Measurements from ENCODE around the gene AKAP6. TPM values are rescaled to one million over a fixed set of nuclear protein-coding genes. Genes with fewer than 3 reads are reported as not detected.

The AKAP6 gene
- total and polyA plus RNA-seq, 10 of the 15 experiments (the other 5 are each of a cell fraction or from before 2014, with no cell fraction given): 0.35 to 5.9 (median 2.2) TPM

- RAD21 ChIA-PET (ENCODE audit: unreplicated experiment): interaction anchor here (0.8 kb wide), 1 partner anchor 34 kb away, joined by 3 read pairs; no protein-coding TSS in a partner anchor
- in situ Hi-C loops (cut with MboI): no loop called here
- CTCF ChIA-PET: no interaction called here
- POLR2A ChIA-PET: no interaction called here
- H3K9me3 ChIP-seq (replicated peaks; ENCODE audit: control insufficient read depth, insufficient read depth, low read length): no peaks in the 10 kb centered on the region
- ATAC-seq: no peak
- no peaks in the 10 kb centered on the region for H3K79me2 ChIP-seq (ENCODE audit: control insufficient read depth, insufficient read depth, low read length)
- no TSS peak for BruUV-seq (replicated peaks)
- intact Hi-C loops (cut with micrococcal nuclease; ENCODE audit: unreplicated experiment): no loop called here
- no peak for DNase-seq (ENCODE audit: low read depth, low spot score)
- no peak overlapping the region for H3K4me3 ChIP-seq
- TF ChIP-seq SMAD5 (IDR thresholded peaks at IDR 0.05; ENCODE audit: low read depth) (no peak), FOXM1 (IDR thresholded peaks at IDR 0.05; ENCODE audit: low read depth, low read length) (no peak), ASH2L (IDR thresholded peaks at IDR 0.05; ENCODE audit: borderline replicate concordance, low read depth) (no peak), REST (IDR thresholded peaks at IDR 0.05; ENCODE audit: low read depth, low read length) (no peak), SUPT20H (IDR thresholded peaks at IDR 0.05; ENCODE audit: borderline replicate concordance, control insufficient read depth, low read depth, low read length) (no peak), MTA2 (IDR thresholded peaks at IDR 0.05; ENCODE audit: low read depth) (no peak), PRDM15 (CRISPR knock-in tag; IDR thresholded peaks at IDR 0.05) (no peak), EP300 (IDR thresholded peaks at IDR 0.05; ENCODE audit: borderline replicate concordance in 1 of 2, control insufficient read depth in 1 of 2, low read depth in 2 of 2, low read length in 2 of 2) (no peak), CREB1 (IDR thresholded peaks at IDR 0.05; ENCODE audit: low read depth) (no peak), ZBTB4 (CRISPR knock-in tag; IDR thresholded peaks at IDR 0.05) (no peak), ZNF24 (IDR thresholded peaks at IDR 0.05) (no peak), RCOR1 (conservative IDR thresholded peaks at IDR 0.05; ENCODE audit: low read depth, low read length) (no peak)
- peaks cover 32% of the 10 kb centered on the region for H3K4me1 ChIP-seq (ENCODE audit: control insufficient read depth, insufficient read depth, low read length)
- no peak overlapping the region for H2AFZ ChIP-seq (ENCODE audit: control insufficient read depth, low read depth, low read length)
- SMC1A ChIA-PET (ENCODE audit: uncharacterized antibody, unreplicated experiment): no interaction called here
- H3K4me2 ChIP-seq (ENCODE audit: control insufficient read depth, insufficient read depth): no peak overlapping the region
- no peak overlapping the region for H3K27ac ChIP-seq (ENCODE audit: control insufficient read depth, insufficient read depth)
- WGBS (ENCODE audit: insufficient coverage, insufficient replicate concordance, low lambda C conversion rate, missing lambda C conversion rate): 34% methylated on average over 2 of the region's 2 CpGs
- FAIRE-seq: no peak
- H4K20me1 ChIP-seq (ENCODE audit: control insufficient read depth, insufficient read depth): no peaks in the 10 kb centered on the region
- no peak overlapping the region for H3K9ac ChIP-seq (ENCODE audit: control insufficient read depth, insufficient read depth, low read length)
- no peaks in the 10 kb centered on the region for H3K27me3 ChIP-seq (replicated peaks in 1 of 2; ENCODE audit: control insufficient read depth in 2 of 2, insufficient read depth in 2 of 2, low read length in 1 of 2)
- no peaks in the 10 kb centered on the region for H3K36me3 ChIP-seq (ENCODE audit: control insufficient read depth in 2 of 2, insufficient read depth in 2 of 2, low read length in 1 of 2)
Measured at GRCh38 chr14:32435411-32435810, 106.3 kb downstream of the AKAP6 start.
